ENCODE measurements around the gene C1QL1.

C1QL1 gene

GRCh38 chr17:44914148-44914547, 54.0 kb downstream of the C1QL1 start:
- DNase-seq (ENCODE audit: low spot score) = no peak

- no peak for DNase-seq (ENCODE audit: low spot score)
Observed at GRCh38 chr17:44913676-44914075, 54.4 kb downstream of the C1QL1 start.

- DNase-seq (ENCODE audit: low spot score) = peak; percentile 58
Observed at GRCh38 chr17:44912763-44913544, 55.1 kb downstream of the C1QL1 start.

- DNase-seq (ENCODE audit: low spot score) = peak; percentile 71
Observed at GRCh38 chr17:44911133-44912001, 56.7 kb downstream of the C1QL1 start.

GRCh38 chr17:44910231-44911106, 57.6 kb downstream of the C1QL1 start:
- DNase-seq (ENCODE audit: low spot score) = no peak

Measured in globus pallidus (tissue), 1 donor.